HepG2 (cell line): ENCODE results near the gene STRBP.

Experiments used
- CTCF ChIP-seq: sonication (generic); formaldehyde crosslinking; IDR thresholded peaks from 2 replicates; pipeline ENCODE4 v1.5.0; 2020; ENCODE audit warnings: mild to moderate bottlenecking, missing genetic modification reagents, moderate library complexity
- DPF2 ChIP-seq: sonication (generic); formaldehyde crosslinking; IDR thresholded peaks from 2 replicates; pipeline ENCODE4 v1.4.0; 2020; ENCODE audit warnings: mild to moderate bottlenecking, low read depth, missing genetic modification reagents, borderline replicate concordance
- HNRNPL ChIP-seq: fragments of 200-400 bp; formaldehyde crosslinking; IDR thresholded peaks from 2 replicates; pipeline ENCODE4 v1.6.1; 2017; ENCODE audit warnings: mild to moderate bottlenecking, low read depth, low read length
- HOXA3 ChIP-seq: sonication (generic); formaldehyde crosslinking; IDR thresholded peaks from 2 replicates; pipeline ENCODE4 v1.5.0; 2020; ENCODE audit warnings: missing genetic modification reagents
- MXI1 ChIP-seq: IDR thresholded peaks from 3 replicates; pipeline ENCODE4 v1.6.1; 2012; ENCODE audit warnings: low read depth, low read length, inconsistent platforms, borderline replicate concordance
- MYC ChIP-seq: sonication (generic); formaldehyde crosslinking; IDR thresholded peaks from 2 replicates; pipeline ENCODE4 v1.9.0; 2021; ENCODE audit warnings: missing genetic modification reagents, borderline replicate concordance
- POLR2AphosphoS5 ChIP-seq: IDR thresholded peaks from 2 replicates; pipeline ENCODE4 v1.6.1; 2012; ENCODE audit warnings: low read depth, low read length
- TGIF2 ChIP-seq: IDR thresholded peaks from 2 replicates; pipeline ENCODE4 v1.6.1; 2016; ENCODE audit warnings: control low read depth, missing compliant biosample characterization
- UBTF ChIP-seq: sonication (generic); formaldehyde crosslinking; IDR thresholded peaks from 2 replicates; pipeline ENCODE4 v1.4.0; 2020; ENCODE audit warnings: mild to moderate bottlenecking, missing genetic modification reagents
- ZNF597 ChIP-seq: sonication (generic); formaldehyde crosslinking; IDR thresholded peaks from 2 replicates; pipeline ENCODE4 v1.5.0; 2020; ENCODE audit warnings: missing genetic modification reagents
- ZNF776 ChIP-seq: sonication (generic); formaldehyde crosslinking; IDR thresholded peaks from 2 replicates; pipeline ENCODE4 v1.4.0; 2020; ENCODE audit warnings: mild to moderate bottlenecking, missing genetic modification reagents

GRCh38 chr9:123235448-123235847 lies 32.9 kb downstream of the STRBP start:
- TF ChIP-seq CTCF (CRISPR knock-in tag) (no peak), MYC (CRISPR knock-in tag) (no peak), ZNF597 (no peak), HNRNPL (no peak), DPF2 (CRISPR knock-in tag) (no peak), ZNF776 (CRISPR knock-in tag) (no peak), TGIF2 (CRISPR knock-in tag) (no peak), HOXA3 (no peak), MXI1 (no peak), UBTF (CRISPR knock-in tag) (no peak), POLR2AphosphoS5 (no peak)
